Stimulated activated naive CD8-positive, alpha-beta T cell treated with anti-CD3 and anti-CD28 coated beads, Interleukin-15, amount 100 ng/mL, for 72 hours (primary cell): ENCODE measurements around the gene CHRNA4.
A peak's percentile ranks its signal among the peaks of the same experiment; 100 is the strongest.

Experiments used
- ATAC-seq: fragments of 150-1000 bp; cut with Tn5 transposase; 2 replicates; pipeline ENCODE4 v1.10.0; 2021; ENCODE audit warnings: mild to moderate bottlenecking, moderate library complexity
- DNase-seq, 2 donors: peaks; one replicate each; pipeline ENCODE4 v3.0.0; 2021 to 2022
- H3K27ac Mint-ChIP-seq, 2 donors: one replicate each; pipeline ENCODE4 v1.8.0; 2022; ENCODE audit warnings: mild to moderate bottlenecking in 2 of 2, mixed read lengths in 2 of 2, moderate library complexity in 2 of 2
- H3K27me3 Mint-ChIP-seq: one replicate; pipeline ENCODE4 v1.8.0; 2022; ENCODE audit warnings: mixed read lengths
- H3K4me1 Mint-ChIP-seq: one replicate; pipeline ENCODE4 v1.8.0; 2022; ENCODE audit warnings: mild to moderate bottlenecking, mixed read lengths
- H3K4me3 Mint-ChIP-seq, 2 donors: one replicate each; pipeline ENCODE4 v1.8.0; 2022; ENCODE audit warnings: mild to moderate bottlenecking in 2 of 2, mixed read lengths in 2 of 2, moderate library complexity in 1 of 2
- H3K9me3 Mint-ChIP-seq, 2 donors: one replicate each; pipeline ENCODE4 v1.8.0; 2022; ENCODE audit warnings: mixed read lengths in 2 of 2

The CHRNA4 gene

DNA sequence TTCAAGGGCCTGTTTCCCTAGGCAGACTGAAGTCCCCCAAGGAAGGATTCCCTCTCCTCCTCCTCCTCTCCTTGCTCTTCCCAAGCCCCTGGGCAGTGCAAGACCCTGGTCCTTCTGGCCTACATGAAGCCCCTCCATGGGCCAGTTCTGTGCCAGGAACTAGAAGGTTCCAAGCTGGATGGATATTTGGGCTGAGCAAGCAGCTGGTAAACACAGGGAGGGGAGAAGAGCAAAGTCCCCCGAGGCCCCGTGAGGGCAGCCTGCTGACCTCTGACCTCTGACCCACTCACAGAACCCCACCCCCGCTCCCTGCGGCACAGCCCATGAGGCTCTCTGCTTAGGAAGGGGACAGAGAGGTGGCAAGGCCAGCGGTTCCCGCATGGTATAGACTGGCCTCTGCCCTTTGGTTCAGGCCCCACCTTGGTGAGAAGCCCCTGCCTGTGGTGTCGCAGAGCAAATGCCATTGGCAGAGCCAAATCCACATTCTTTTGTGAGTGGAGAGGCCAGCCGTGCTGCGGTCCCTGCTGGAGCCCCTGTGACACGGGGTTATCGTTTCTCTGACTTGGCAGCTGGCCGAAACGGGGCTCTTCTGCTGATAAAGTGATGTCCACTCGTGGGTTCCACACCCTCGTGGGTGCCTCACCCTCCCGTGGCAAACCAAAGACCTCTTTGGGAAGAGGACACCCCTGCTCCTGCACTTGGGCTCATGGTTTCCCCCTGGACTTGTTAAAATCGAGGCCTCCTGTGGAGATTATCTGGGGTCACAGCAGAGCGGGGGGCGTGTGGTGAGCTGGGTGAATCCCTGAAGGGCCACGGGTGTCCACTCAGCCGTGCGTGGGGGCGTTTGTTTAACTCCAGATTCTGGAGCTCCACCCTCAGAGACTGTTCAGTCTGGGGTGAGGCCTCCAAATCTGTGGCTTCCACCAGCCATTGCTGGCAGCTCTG, 2.1 kb upstream of the CHRNA4 start:
- Mint-ChIP-seq H3K4me1 (peaks cover 6% of the 10 kb centered on the region), H3K27ac (no peak overlapping the region), H3K9me3 (no peaks in the 10 kb centered on the region), H3K27me3 (peaks cover 75% of the 10 kb centered on the region), H3K4me3 (no peak overlapping the region)
- DNase-seq (no peak), ATAC-seq (no peak)

DNA sequence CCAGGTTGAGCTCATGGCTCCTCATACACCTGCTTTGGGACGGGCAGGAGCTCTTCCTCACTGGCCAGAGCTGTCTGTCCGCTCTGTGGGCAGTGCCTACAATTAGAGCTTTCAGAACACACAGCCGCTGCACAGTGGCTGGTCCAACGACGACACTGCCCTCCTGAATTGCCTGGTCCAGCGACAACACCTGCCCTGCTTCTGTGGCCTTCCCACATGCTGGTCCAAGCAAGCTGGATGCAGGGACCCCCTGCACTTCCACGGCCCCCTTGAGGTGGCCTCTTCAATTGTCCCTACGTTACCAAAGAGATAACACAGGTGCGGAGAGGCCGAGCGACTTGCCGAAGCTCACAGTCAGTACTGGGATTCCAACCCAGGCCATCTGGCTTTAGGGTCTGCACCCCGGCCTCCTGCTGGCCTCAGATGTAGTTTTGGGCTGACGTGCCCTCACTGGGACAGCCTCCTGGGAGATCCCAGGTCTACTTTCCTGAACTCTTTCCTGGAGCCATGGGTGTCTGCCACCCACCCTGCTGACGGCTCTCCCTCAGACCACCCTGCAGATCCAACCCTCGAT, 1.4 kb upstream of the CHRNA4 start:
- Mint-ChIP-seq H3K4me1 (peaks cover 6% of the 10 kb centered on the region), H3K27me3 (peaks cover 75% of the 10 kb centered on the region), H3K4me3 (no peak overlapping the region), H3K27ac (no peak overlapping the region), H3K9me3 (no peaks in the 10 kb centered on the region)
- ATAC-seq (no peak), DNase-seq (no peak)

GRCh38 chr20:63361519-63362435, 628 bp upstream of the CHRNA4 start:
- no peak overlapping the region for H3K4me3 Mint-ChIP-seq
- DNase-seq (peak in 1 of 2 donors; percentile 18), ATAC-seq (peak; percentile 22)
- no peak overlapping the region for H3K27ac Mint-ChIP-seq
- H3K4me1 Mint-ChIP-seq = peaks cover 6% of the 10 kb centered on the region
- H3K9me3 Mint-ChIP-seq = no peaks in the 10 kb centered on the region
- H3K27me3 Mint-ChIP-seq = peaks cover 75% of the 10 kb centered on the region

- DNase-seq (no peak), ATAC-seq (no peak)
- no peak overlapping the region for H3K4me3 Mint-ChIP-seq
- H3K9me3 Mint-ChIP-seq = no peaks in the 10 kb centered on the region
- H3K4me1 Mint-ChIP-seq = peaks cover 6% of the 10 kb centered on the region
- H3K27me3 Mint-ChIP-seq = peaks cover 69% of the 10 kb centered on the region
- no peak overlapping the region for H3K27ac Mint-ChIP-seq
Observed at GRCh38 chr20:63359937-63360849, 956 bp downstream of the CHRNA4 start.

DNA sequence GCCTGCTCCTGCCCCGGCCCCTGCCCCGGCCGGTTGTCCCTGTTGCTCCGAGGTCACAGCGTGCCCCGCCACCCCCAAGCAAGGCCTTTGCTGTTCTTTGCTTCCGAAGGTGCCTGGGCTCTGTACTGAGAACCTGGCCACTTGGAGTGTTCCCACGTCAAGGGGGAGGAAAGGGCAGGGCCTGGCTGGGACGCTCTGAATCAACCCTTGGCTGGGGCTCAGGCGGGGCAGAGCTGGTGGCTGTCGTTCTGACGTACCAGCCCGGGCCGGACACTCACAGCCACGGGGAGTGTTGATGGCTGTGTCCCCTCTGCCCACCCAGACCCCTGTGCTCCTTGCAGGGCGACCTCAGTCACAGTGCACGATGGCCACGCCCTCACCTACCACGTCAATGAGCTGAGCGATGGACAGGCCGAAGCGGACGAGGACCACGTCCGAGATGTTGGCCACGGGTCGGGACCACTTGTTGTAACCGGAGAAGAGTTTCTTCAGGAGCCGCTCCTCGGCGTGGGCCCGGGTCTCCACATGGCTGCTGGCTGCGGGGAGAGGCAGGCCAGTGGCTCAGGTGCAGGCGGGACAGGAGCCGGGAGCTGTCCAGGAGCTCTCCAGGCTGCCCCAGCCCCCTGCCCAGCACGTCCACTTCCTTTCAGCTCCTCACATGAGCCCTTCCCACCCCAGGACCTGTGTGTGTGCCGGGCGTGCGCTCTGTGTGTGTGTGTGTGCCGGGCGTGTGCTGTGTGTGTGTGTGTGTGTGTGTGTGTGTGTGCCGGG, 1.8 kb downstream of the CHRNA4 start:
- no peaks in the 10 kb centered on the region for H3K9me3 Mint-ChIP-seq
- ATAC-seq = no peak
- H3K27me3 Mint-ChIP-seq = peaks cover 67% of the 10 kb centered on the region
- H3K27ac Mint-ChIP-seq = no peak overlapping the region
- H3K4me1 Mint-ChIP-seq = peaks cover 6% of the 10 kb centered on the region
- H3K4me3 Mint-ChIP-seq = no peak overlapping the region
- no peak for DNase-seq

DNA sequence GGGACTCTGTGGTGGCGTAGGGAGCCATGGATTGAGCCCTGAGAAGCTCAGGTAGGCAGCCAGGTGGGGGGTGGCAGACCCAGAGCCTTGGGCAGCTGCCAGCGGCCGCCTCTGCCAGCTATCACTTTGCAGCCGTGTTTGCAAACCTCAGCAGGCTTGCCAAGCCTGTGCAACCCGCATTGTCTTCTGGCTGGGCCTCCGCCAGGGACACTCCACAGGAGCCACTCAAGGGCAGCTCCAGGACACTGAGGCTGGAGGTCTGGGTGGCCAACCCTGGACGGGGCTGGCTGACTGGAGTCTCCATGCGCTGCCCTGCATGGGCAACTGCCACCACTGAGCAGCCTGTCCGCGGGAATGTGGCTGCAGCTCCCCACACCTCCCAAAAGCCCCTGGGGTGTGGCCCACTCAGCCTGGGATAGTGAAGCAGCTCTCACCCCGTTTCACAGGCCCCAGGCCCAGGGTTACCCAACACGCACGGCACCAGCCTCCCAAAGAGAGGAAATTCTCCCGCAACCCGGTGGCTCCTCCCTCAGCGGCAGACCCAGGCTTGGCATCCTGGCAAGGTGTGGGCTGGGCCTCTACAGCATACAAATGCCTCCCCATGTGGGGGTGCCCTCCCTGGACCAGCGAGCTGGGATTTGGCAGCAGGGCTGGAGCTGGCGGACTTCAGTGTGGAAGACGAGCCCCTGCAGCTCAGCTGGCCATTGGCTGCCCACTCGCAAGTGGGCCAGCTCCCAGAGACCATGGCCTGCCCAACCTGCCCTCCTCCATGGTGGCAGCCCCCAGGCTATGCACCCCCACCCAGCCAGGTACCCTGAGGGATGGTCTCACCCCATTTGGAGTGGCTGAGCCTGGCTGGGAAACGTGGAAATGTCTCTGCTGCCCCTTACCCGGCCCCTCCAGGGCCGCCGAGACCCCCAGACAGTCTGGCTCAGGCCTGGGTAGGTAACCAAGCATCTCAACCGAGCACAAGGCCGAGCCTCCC, 2.9 kb downstream of the CHRNA4 start:
- Mint-ChIP-seq H3K9me3 (no peaks in the 10 kb centered on the region), H3K27ac (no peak overlapping the region), H3K4me3 (no peak overlapping the region), H3K4me1 (peaks cover 6% of the 10 kb centered on the region), H3K27me3 (peaks cover 56% of the 10 kb centered on the region)
- DNase-seq (no peak), ATAC-seq (no peak)

- Mint-ChIP-seq H3K4me3 (no peak overlapping the region), H3K27me3 (peaks cover 46% of the 10 kb centered on the region), H3K27ac (no peak overlapping the region), H3K4me1 (peaks cover 2% of the 10 kb centered on the region), H3K9me3 (no peaks in the 10 kb centered on the region)
- DNase-seq (no peak), ATAC-seq (no peak)
Observed at GRCh38 chr20:63356931-63357879, 3.9 kb downstream of the CHRNA4 start.

DNA sequence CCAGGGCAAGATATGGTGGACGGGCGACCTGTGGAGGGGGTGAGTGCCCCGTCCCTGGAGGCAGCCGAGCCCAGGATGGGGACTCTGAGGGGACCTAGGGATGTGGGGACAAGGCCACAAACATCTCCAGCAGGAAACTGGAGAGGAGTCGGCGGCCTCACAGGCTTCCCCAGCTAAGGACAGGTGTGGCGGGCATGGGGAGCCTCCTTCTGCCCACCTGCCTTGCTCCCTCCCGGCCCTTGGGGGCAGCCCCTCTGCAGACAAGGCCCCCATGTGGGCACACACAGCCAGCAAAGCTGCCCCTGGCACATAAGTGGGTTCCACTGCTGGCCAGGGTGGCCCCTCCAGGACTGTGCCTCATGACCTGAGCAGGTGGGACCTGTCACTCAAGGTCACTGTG, 4.6 kb downstream of the CHRNA4 start:
- Mint-ChIP-seq H3K4me3 (no peak overlapping the region), H3K9me3 (no peaks in the 10 kb centered on the region), H3K27ac (no peak overlapping the region), H3K27me3 (peaks cover 39% of the 10 kb centered on the region), H3K4me1 (no peaks in the 10 kb centered on the region)
- ATAC-seq (no peak), DNase-seq (no peak)

DNA sequence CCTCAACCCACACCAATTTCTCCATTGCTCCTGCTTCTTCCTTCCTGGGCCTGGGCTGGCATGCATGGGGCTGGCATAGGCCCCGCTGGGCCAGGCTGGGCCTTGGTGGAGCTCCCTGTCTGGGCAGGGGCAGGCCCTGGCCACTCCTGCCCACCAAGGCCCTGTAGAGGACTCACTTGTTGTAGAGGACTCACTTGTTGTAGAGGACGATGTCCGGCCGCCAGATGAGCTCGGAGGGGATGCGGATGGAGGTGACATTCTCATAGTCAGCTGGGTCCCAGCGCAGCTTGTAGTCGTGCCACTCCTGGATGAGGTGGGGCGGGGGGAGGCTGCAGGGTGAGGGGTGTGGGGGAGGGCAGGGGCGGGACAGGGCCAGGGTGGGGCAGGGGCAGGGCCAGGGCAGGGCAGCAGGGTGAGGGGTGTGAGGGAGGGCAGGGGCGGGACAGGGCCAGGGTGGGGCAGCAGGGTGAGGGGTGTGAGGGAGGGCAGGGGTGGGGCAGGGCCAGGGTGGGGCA, 5.3 kb downstream of the CHRNA4 start:
- Mint-ChIP-seq H3K27ac (no peak overlapping the region), H3K27me3 (peaks cover 36% of the 10 kb centered on the region), H3K9me3 (peaks cover 0 to 6% of the 10 kb centered on the region in 2 donors), H3K4me1 (no peaks in the 10 kb centered on the region), H3K4me3 (no peak overlapping the region)
- no peak for DNase-seq
- peak; percentile 26 for ATAC-seq

GRCh38 chr20:63354636-63355350, 6.4 kb downstream of the CHRNA4 start:
- no peak for ATAC-seq
- no peak for DNase-seq
- H3K4me3 Mint-ChIP-seq = no peak overlapping the region
- H3K9me3 Mint-ChIP-seq = peaks cover 4 to 15% of the 10 kb centered on the region in 2 donors
- no peaks in the 10 kb centered on the region for H3K4me1 Mint-ChIP-seq
- no peak overlapping the region for H3K27ac Mint-ChIP-seq
- peaks cover 25% of the 10 kb centered on the region for H3K27me3 Mint-ChIP-seq

GRCh38 chr20:63352811-63353221, 8.3 kb downstream of the CHRNA4 start:
- Mint-ChIP-seq H3K4me3 (no peak overlapping the region), H3K27ac (no peak overlapping the region), H3K27me3 (peaks cover 14% of the 10 kb centered on the region), H3K9me3 (peaks cover 4 to 15% of the 10 kb centered on the region in 2 donors), H3K4me1 (no peaks in the 10 kb centered on the region)
- ATAC-seq = no peak
- no peak for DNase-seq
